NCI-H1436 (cell line): ENCODE measurements around the gene AHCYL1.
A peak's percentile ranks its signal among the peaks of the same experiment; 100 is the strongest.

Source experiments
- DNase-seq: peaks from one replicate; lab custom pipeline; 2025; lab: John Stamatoyannopoulos, UW

Gene AHCYL1

GRCh38 chr1:110039641-110040040, 55.1 kb downstream of the AHCYL1 start:
- DNase-seq: no peak

GRCh38 chr1:110040548-110040947, 56.0 kb downstream of the AHCYL1 start:
- no peak for DNase-seq

- DNase-seq: no peak
These were observed 58.5 kb downstream of the AHCYL1 start for GRCh38 chr1:110043016-110043415.

GRCh38 chr1:110047463-110047862, 62.9 kb downstream of the AHCYL1 start:
- no peak for DNase-seq

- DNase-seq: no peak
These were observed 63.7 kb downstream of the AHCYL1 start for GRCh38 chr1:110048240-110048639.

- no peak for DNase-seq
These were observed 64.5 kb downstream of the AHCYL1 start for GRCh38 chr1:110048923-110049601.

- no peak for DNase-seq
These were observed 65.4 kb downstream of the AHCYL1 start for GRCh38 chr1:110049801-110050601.

GRCh38 chr1:110050602-110051261, 66.2 kb downstream of the AHCYL1 start:
- DNase-seq: no peak

- no peak for DNase-seq
These were observed 66.7 kb downstream of the AHCYL1 start for GRCh38 chr1:110051262-110051648.

GRCh38 chr1:110053552-110054428, 69.2 kb downstream of the AHCYL1 start:
- peak; percentile 32 for DNase-seq

GRCh38 chr1:110055493-110056284, 71.1 kb downstream of the AHCYL1 start:
- no peak for DNase-seq

- DNase-seq: no peak
These were observed 71.7 kb downstream of the AHCYL1 start for GRCh38 chr1:110056285-110056683.

- DNase-seq: peak; percentile 57
These were observed 72.2 kb downstream of the AHCYL1 start for GRCh38 chr1:110056776-110057175.

- no peak for DNase-seq
These were observed 73.5 kb downstream of the AHCYL1 start for GRCh38 chr1:110057963-110058518.

- no peak for DNase-seq
These were observed 74.0 kb downstream of the AHCYL1 start for GRCh38 chr1:110058591-110058990.

- no peak for DNase-seq
These were observed 74.7 kb downstream of the AHCYL1 start for GRCh38 chr1:110059133-110059863.

GRCh38 chr1:110060034-110060661, 75.6 kb downstream of the AHCYL1 start:
- DNase-seq: peak; percentile 4

- DNase-seq: no peak
These were observed 76.1 kb downstream of the AHCYL1 start for GRCh38 chr1:110060662-110061060.

- no peak for DNase-seq
These were observed 76.8 kb downstream of the AHCYL1 start for GRCh38 chr1:110061341-110061740.

GRCh38 chr1:110062612-110063011, 78.0 kb downstream of the AHCYL1 start:
- DNase-seq: no peak
